Smooth muscle cell (in vitro differentiated cells): Measurements from ENCODE around the gene MAP3K3. TPM values are rescaled to one million over a fixed set of nuclear protein-coding genes. Genes with fewer than 3 reads are reported as not detected.

Experiments
- DNase-seq: peaks from one replicate; lab custom pipeline; 2025; ENCODE audit not compliant: unreplicated experiment; lab: John Stamatoyannopoulos, UW
- H2AFZ ChIP-seq: fragments of 200-600 bp; sonication (generic); 2 replicates; pipeline ENCODE4 v1.6.0; 2016; ENCODE audit warnings: antibody characterized with exemption, low read depth, mild to moderate bottlenecking
- H3F3A ChIP-seq: fragments of 200-600 bp; sonication (generic); 2 replicates; pipeline ENCODE4 v1.6.0; 2017; ENCODE audit warnings: antibody characterized with exemption, low read depth
- H3K27ac ChIP-seq: fragments of 200-600 bp; sonication (generic); 2 replicates; pipeline ENCODE4 v1.5.1; 2016; ENCODE audit warnings: low read depth, mild to moderate bottlenecking
- H3K27me3 ChIP-seq: fragments of 200-600 bp; sonication (generic); 2 replicates; pipeline ENCODE4 v1.6.1; 2016; ENCODE audit warnings: low read depth, mild to moderate bottlenecking
- H3K36me3 ChIP-seq: fragments of 200-600 bp; sonication (generic); 2 replicates; pipeline ENCODE4 v1.5.1; 2016; ENCODE audit warnings: low read depth
- H3K4me1 ChIP-seq: fragments of 200-600 bp; sonication (generic); 2 replicates; pipeline ENCODE4 v1.5.1; 2016; ENCODE audit warnings: low read depth
- H3K4me2 ChIP-seq: fragments of 200-600 bp; sonication (generic); 2 replicates; pipeline ENCODE4 v1.6.0; 2016; ENCODE audit warnings: mild to moderate bottlenecking
- H3K4me3 ChIP-seq: fragments of 200-600 bp; sonication (generic); 2 replicates; pipeline ENCODE4 v1.5.1; 2016; ENCODE audit warnings: mild to moderate bottlenecking
- H3K79me2 ChIP-seq: fragments of 200-600 bp; sonication (generic); 2 replicates; pipeline ENCODE4 v1.6.0; 2016; ENCODE audit warnings: low read depth, mild to moderate bottlenecking
- H3K9ac ChIP-seq: fragments of 200-600 bp; sonication (generic); 2 replicates; pipeline ENCODE4 v1.6.0; 2016; ENCODE audit warnings: low read depth
- H3K9me3 ChIP-seq: fragments of 200-600 bp; sonication (generic); replicated peaks from 2 replicates; pipeline ENCODE4 v1.5.1; 2016; ENCODE audit warnings: low read depth
- H4K20me1 ChIP-seq: fragments of 200-600 bp; sonication (generic); 2 replicates; pipeline ENCODE4 v1.6.0; 2016; ENCODE audit warnings: low read depth
- WGBS: methylation state at CpG from one replicate; pipeline ENCODE4 v1.1.7; 2016; ENCODE audit warnings: low lambda C conversion rate; 5-methylcytosine and 5-hydroxymethylcytosine counted together
- polyA plus RNA-seq: library from polyadenylated mRNA; unstranded; fragments of >200 nt; fragmentation: Nextera tagmentation; extraction: Ambion mirVana; gene quantifications from 2 replicates; pipeline ENCODE4 v1.2.1, GENCODE V29; 2016
- total RNA-seq: library from RNA; depleted of rRNA; stranded (reverse); fragments of >200 nt; gene quantifications from 2 replicates; pipeline ENCODE4 v1.2.3, GENCODE V29; 2014
- TF ChIP-seq, protein P1 (sequence below): fragments of 200-600 bp; sonication (generic); IDR thresholded peaks from 2 replicates; pipeline ENCODE4 v1.5.1; 2017; ENCODE audit warnings: borderline replicate concordance, mild to moderate bottlenecking, antibody characterized with exemption; ENCODE audit not compliant: insufficient read depth, poor library complexity, severe bottlenecking

The MAP3K3 gene
- total and polyA plus RNA-seq, 2 experiments from 2014 or later = 16.0 to 23.6 TPM

DNA sequence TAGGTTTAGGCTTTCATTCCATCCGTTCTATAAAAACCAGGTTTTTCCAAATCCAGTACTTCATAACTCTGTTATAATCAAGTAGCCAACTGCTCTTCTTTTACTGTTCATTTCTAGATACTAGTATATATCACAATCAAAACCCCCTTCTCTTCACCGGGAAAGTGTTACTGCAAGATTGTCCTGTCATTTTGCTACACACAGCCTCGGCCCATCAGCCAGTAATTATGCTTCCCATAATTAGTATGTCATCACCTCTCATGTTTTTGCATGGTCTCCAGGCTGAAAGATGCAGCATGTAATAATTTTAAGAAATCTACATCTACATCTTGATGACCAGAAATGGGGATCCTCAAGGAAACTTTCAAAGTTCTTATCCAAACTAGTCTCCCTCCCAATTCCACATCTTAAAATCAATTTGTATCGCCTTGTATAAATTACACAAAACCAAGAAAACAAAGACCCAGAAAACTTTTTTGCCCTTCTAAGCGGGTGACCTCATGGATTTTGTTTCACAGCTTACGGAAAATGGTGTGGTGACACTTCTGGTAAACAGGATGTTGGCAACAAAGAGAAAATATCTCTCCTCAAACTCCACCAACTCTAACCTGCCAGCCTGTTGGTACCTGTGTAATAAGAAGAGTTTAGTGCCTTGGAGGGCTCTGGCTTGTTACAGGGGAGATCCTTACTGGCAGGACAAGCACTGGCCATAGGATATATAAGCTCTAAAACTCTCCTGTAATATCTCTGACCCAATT, 12.2 kb upstream of the MAP3K3 start:
- no peak overlapping the region for H3K4me3 ChIP-seq
- DNase-seq = no peak
- TF ChIP-seq, protein P1, sequence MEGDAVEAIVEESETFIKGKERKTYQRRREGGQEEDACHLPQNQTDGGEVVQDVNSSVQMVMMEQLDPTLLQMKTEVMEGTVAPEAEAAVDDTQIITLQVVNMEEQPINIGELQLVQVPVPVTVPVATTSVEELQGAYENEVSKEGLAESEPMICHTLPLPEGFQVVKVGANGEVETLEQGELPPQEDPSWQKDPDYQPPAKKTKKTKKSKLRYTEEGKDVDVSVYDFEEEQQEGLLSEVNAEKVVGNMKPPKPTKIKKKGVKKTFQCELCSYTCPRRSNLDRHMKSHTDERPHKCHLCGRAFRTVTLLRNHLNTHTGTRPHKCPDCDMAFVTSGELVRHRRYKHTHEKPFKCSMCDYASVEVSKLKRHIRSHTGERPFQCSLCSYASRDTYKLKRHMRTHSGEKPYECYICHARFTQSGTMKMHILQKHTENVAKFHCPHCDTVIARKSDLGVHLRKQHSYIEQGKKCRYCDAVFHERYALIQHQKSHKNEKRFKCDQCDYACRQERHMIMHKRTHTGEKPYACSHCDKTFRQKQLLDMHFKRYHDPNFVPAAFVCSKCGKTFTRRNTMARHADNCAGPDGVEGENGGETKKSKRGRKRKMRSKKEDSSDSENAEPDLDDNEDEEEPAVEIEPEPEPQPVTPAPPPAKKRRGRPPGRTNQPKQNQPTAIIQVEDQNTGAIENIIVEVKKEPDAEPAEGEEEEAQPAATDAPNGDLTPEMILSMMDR = no peak
- H3K27me3 ChIP-seq = no peaks in the 10 kb centered on the region
- WGBS = 94% methylated on average over 6 of the region's 6 CpGs
- no peaks in the 10 kb centered on the region for H3F3A ChIP-seq
- no peak overlapping the region for H2AFZ ChIP-seq
- no peaks in the 10 kb centered on the region for H3K4me1 ChIP-seq
- no peaks in the 10 kb centered on the region for H4K20me1 ChIP-seq
- no peak overlapping the region for H3K27ac ChIP-seq
- no peak overlapping the region for H3K4me2 ChIP-seq
- H3K79me2 ChIP-seq = no peaks in the 10 kb centered on the region
- no peaks in the 10 kb centered on the region for H3K9me3 ChIP-seq
- H3K9ac ChIP-seq = no peak overlapping the region
- H3K36me3 ChIP-seq = no peaks in the 10 kb centered on the region

DNA sequence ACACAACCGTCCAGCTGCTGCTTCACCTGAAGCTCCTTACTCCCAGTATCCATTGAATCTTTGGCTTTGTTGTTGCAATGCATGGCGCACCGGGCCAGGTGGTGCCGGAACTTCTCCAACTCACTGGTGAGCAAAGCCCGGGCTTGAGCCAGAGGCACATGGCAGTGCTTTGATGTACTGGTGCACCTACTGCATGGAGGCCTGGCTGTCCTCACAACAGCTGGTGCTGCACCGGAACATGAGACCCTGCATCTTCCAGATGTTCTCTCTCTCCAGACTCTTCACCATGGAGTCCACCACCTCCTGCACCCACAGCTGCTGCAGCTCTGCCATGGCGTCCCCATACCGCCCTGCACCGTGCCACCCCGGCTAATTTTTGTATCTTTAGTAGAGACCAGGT, 11.4 kb upstream of the MAP3K3 start:
- H3K27me3 ChIP-seq = no peaks in the 10 kb centered on the region
- no peak overlapping the region for H3K4me2 ChIP-seq
- H3K9ac ChIP-seq = no peak overlapping the region
- no peaks in the 10 kb centered on the region for H3K36me3 ChIP-seq
- no peaks in the 10 kb centered on the region for H3K4me1 ChIP-seq
- H3F3A ChIP-seq = no peaks in the 10 kb centered on the region
- H3K4me3 ChIP-seq = no peak overlapping the region
- H3K27ac ChIP-seq = no peak overlapping the region
- no peaks in the 10 kb centered on the region for H3K79me2 ChIP-seq
- TF ChIP-seq, protein P1 = no peak
- no peaks in the 10 kb centered on the region for H3K9me3 ChIP-seq
- no peak overlapping the region for H2AFZ ChIP-seq
- WGBS = 95% methylated on average over 10 of the region's 10 CpGs
- DNase-seq = no peak
- no peaks in the 10 kb centered on the region for H4K20me1 ChIP-seq

DNA sequence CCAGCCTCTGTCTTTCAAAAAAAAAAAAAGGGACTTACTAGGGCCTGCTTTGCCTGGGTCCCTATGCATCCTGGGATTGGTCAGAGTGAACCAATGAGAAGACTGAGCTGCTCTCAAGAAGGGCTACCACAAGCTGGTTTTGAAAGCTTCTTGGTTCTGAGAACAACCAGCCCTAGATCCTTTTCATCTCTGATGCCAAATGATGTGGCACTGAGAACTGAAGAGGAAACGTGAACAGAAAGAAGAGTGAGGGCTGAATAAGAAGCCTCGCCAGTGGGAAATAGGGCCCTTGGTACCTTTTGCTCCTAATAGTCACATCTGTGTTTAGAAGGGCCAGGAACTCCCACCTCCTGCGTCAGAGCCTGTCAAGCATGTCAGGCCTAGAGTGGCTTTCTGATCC, 10.9 kb upstream of the MAP3K3 start:
- Histone ChIP-seq H3K79me2 (no peaks in the 10 kb centered on the region), H3K4me3 (no peak overlapping the region), H3K27ac (no peak overlapping the region), H3K27me3 (no peaks in the 10 kb centered on the region), H3K9ac (no peak overlapping the region), H4K20me1 (no peaks in the 10 kb centered on the region), H2AFZ (no peak overlapping the region), H3F3A (no peaks in the 10 kb centered on the region), H3K9me3 (no peaks in the 10 kb centered on the region), H3K4me2 (no peak overlapping the region), H3K4me1 (no peaks in the 10 kb centered on the region), H3K36me3 (no peaks in the 10 kb centered on the region)
- no peak for DNase-seq
- TF ChIP-seq, protein P1 = no peak
- 92% methylated on average over 3 of the region's 3 CpGs for WGBS

DNA sequence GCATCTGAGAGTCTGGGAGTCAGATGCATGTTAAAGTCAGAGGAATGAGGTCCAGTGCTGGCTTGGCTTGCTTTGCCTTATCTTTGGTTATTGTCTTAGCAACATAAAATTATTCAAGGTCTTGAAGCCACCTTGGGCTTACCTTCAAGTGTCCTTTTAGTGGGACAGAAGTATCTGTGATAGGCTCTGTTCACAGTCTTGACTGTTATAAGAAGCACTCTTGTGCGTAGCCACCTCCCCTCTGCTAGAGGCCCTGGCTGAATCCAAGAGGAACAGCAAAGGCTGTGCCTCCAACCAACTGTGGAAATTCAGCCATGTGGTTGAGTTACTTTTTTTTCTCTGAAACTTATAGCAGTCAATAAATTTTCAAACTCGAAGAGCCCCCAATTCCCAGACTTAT, 8.6 kb upstream of the MAP3K3 start:
- H3F3A ChIP-seq = no peaks in the 10 kb centered on the region
- no peak overlapping the region for H3K27ac ChIP-seq
- H3K36me3 ChIP-seq = no peaks in the 10 kb centered on the region
- 86% methylated on average over 2 of the region's 2 CpGs for WGBS
- no peak overlapping the region for H3K4me3 ChIP-seq
- H2AFZ ChIP-seq = no peak overlapping the region
- no peaks in the 10 kb centered on the region for H3K9me3 ChIP-seq
- H4K20me1 ChIP-seq = no peaks in the 10 kb centered on the region
- H3K4me2 ChIP-seq = no peak overlapping the region
- no peak for DNase-seq
- no peaks in the 10 kb centered on the region for H3K27me3 ChIP-seq
- H3K9ac ChIP-seq = no peak overlapping the region
- no peaks in the 10 kb centered on the region for H3K4me1 ChIP-seq
- TF ChIP-seq, protein P1 = no peak
- no peaks in the 10 kb centered on the region for H3K79me2 ChIP-seq
